ENCODE results near the gene OSBPL10. TPM values are rescaled to one million over a fixed set of nuclear protein-coding genes. Genes with fewer than 3 reads are reported as not detected.

Gene OSBPL10
- total RNA-seq, 1 donor from 2014 or later = 24.4 TPM

DNA sequence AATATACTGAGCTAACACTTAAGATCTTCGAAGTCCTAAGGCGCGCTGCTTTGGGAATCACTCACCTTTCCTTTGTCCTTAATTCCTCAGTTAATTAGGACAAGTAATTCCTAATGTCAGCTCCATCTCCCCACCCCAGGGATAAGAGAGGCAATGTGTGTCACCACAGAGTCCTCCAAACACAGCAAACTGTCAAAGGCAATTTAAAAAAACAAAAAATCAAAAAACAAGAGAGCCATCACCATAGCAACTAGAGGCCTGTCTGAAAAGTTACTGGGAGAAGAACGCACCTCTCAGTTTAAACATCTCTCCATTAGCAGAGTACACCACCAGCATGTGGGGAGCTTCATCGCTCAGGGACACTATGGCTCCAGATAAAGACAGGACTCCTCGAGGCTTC is 101.7 kb downstream of the OSBPL10 start:
- TF ChIP-seq, protein P1, sequence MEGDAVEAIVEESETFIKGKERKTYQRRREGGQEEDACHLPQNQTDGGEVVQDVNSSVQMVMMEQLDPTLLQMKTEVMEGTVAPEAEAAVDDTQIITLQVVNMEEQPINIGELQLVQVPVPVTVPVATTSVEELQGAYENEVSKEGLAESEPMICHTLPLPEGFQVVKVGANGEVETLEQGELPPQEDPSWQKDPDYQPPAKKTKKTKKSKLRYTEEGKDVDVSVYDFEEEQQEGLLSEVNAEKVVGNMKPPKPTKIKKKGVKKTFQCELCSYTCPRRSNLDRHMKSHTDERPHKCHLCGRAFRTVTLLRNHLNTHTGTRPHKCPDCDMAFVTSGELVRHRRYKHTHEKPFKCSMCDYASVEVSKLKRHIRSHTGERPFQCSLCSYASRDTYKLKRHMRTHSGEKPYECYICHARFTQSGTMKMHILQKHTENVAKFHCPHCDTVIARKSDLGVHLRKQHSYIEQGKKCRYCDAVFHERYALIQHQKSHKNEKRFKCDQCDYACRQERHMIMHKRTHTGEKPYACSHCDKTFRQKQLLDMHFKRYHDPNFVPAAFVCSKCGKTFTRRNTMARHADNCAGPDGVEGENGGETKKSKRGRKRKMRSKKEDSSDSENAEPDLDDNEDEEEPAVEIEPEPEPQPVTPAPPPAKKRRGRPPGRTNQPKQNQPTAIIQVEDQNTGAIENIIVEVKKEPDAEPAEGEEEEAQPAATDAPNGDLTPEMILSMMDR (conservative IDR thresholded peaks at IDR 0.05) = no peak
- no peak overlapping the region for H3K27ac Mint-ChIP-seq
- H3K9me3 Mint-ChIP-seq = no peaks in the 10 kb centered on the region
- peaks cover 10% of the 10 kb centered on the region for H3K4me1 Mint-ChIP-seq (ENCODE audit: unreplicated experiment)
- no peaks in the 10 kb centered on the region for H3K36me3 Mint-ChIP-seq
- no peak for DNase-seq (ENCODE audit: extremely low spot score, unreplicated experiment)
- no peaks in the 10 kb centered on the region for H3K27me3 Mint-ChIP-seq
- H3K4me3 Mint-ChIP-seq = no peak overlapping the region

GRCh38 chr3:31878231-31878838 is 102.7 kb downstream of the OSBPL10 start:
- H3K27ac Mint-ChIP-seq = no peak overlapping the region
- no peak for DNase-seq (ENCODE audit: extremely low spot score, unreplicated experiment)
- no peak overlapping the region for H3K4me3 Mint-ChIP-seq
- peaks cover 15% of the 10 kb centered on the region for H3K4me1 Mint-ChIP-seq (ENCODE audit: unreplicated experiment)
- TF ChIP-seq, protein P1 (conservative IDR thresholded peaks at IDR 0.05) = no peak
- no peaks in the 10 kb centered on the region for H3K9me3 Mint-ChIP-seq
- no peaks in the 10 kb centered on the region for H3K27me3 Mint-ChIP-seq
- no peaks in the 10 kb centered on the region for H3K36me3 Mint-ChIP-seq

DNA sequence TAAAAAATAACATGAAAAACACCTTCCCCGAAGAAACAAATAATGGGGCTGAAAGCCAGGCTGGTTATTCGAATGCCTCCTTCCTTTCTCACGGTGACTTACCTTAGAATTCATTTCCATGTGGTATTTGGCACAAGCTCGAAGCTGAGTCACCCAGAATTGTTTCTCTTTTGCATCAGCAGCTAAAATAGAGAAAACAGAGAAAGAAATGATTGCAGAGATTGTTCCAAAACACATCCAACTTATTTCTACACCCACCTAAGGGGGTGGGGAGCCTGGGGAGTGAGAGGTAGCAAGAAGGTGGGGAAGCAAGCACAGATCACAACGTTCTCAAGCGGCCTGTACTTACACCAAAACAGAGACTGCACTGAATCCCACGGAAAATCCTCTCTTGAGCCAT is 104.7 kb downstream of the OSBPL10 start:
- H3K4me1 Mint-ChIP-seq (ENCODE audit: unreplicated experiment) = peaks cover 8% of the 10 kb centered on the region
- no peak overlapping the region for H3K27ac Mint-ChIP-seq
- TF ChIP-seq, protein P1 (conservative IDR thresholded peaks at IDR 0.05) = no peak
- H3K9me3 Mint-ChIP-seq = no peaks in the 10 kb centered on the region
- no peak overlapping the region for H3K4me3 Mint-ChIP-seq
- no peaks in the 10 kb centered on the region for H3K36me3 Mint-ChIP-seq
- DNase-seq (ENCODE audit: extremely low spot score, unreplicated experiment) = no peak
- no peaks in the 10 kb centered on the region for H3K27me3 Mint-ChIP-seq

DNA sequence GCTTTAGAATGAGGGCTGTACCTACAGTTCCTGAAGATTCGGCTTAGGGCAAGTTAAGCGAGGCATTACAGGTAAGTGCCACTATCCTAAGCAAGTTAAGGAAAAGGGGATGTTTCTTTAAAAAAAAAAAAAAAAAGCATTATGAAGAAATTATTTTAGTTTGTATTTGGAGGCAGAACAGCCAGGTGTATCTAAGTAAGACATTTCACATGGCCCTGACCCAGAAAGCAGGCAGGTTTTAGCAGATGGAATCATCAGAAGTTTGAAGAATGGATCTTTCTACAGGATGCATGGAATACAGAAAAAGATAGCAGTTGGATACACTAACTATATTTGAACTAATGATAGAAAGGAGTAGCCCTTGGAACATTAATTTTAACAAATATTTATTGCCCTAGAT is 105.6 kb downstream of the OSBPL10 start:
- H3K27me3 Mint-ChIP-seq = no peaks in the 10 kb centered on the region
- TF ChIP-seq, protein P1 (conservative IDR thresholded peaks at IDR 0.05) = no peak

GRCh38 chr3:31873254-31873820 is 107.7 kb downstream of the OSBPL10 start:
- H3K27ac Mint-ChIP-seq = no peak overlapping the region
- no peaks in the 10 kb centered on the region for H3K9me3 Mint-ChIP-seq
- TF ChIP-seq, protein P1 (conservative IDR thresholded peaks at IDR 0.05) = no peak

More for the DNA sequence above, 105.6 kb downstream of the OSBPL10 start:
- Mint-ChIP-seq H3K36me3 (no peaks in the 10 kb centered on the region), H3K9me3 (no peaks in the 10 kb centered on the region), H3K4me3 (no peak overlapping the region), H3K4me1 (ENCODE audit: unreplicated experiment) (peaks cover 8% of the 10 kb centered on the region), H3K27ac (no peak overlapping the region)
- DNase-seq (ENCODE audit: extremely low spot score, unreplicated experiment) = no peak

More at GRCh38 chr3:31873254-31873820, 107.7 kb downstream of the OSBPL10 start:
- no peak for DNase-seq (ENCODE audit: extremely low spot score, unreplicated experiment)
- Mint-ChIP-seq H3K4me3 (no peak overlapping the region), H3K4me1 (ENCODE audit: unreplicated experiment) (peaks cover 8% of the 10 kb centered on the region), H3K36me3 (peaks cover under 1% of the 10 kb centered on the region), H3K27me3 (no peaks in the 10 kb centered on the region)

Data from type B pancreatic cell (in vitro differentiated cells).